Thyroid gland (tissue), 4 donors: Measurements from ENCODE around the gene SUSD3.

Experiments used
- CTCF ChIP-seq, 6 experiments: fragments of 200-600 bp in 3 of 6; fragments of 450-650 bp in 3 of 6; sonication (generic) in 3 of 6; IDR thresholded peaks; one replicate each; pipeline ENCODE4 v1.5.1; 2016 to 2019; ENCODE audit warnings: antibody characterized with exemption in 6 of 6, mild to moderate bottlenecking in 2 of 6, inconsistent platforms in 1 of 6, moderate library complexity in 1 of 6
- POLR2A ChIP-seq, 2 donors: fragments of 450-650 bp; IDR thresholded peaks; one replicate each; pipeline ENCODE4 v1.6.1; 2017; ENCODE audit warnings: antibody characterized with exemption in 2 of 2, mild to moderate bottlenecking in 2 of 2, moderate library complexity in 1 of 2

- TF ChIP-seq CTCF (IDR thresholded peaks at IDR 0.05) (no peak), POLR2A (IDR thresholded peaks at IDR 0.05) (no peak)
These were observed 2.8 kb downstream of the SUSD3 start for GRCh38 chr9:93061260-93061751.
